ENCODE results near the gene YBX2.

The YBX2 gene

DNA sequence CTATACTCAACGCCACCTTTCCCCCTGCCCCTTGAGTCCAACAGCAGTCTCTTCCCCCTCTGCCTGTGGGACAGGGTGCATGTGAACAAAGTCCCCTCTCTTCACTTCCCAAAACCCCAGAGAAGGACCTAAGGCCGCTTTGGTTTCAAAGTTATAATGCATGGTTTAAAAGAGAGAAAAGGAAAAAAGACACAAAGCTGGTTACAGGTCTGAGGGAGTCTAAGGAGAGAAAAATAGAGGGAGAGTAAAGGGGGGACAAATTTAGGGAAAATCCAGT is 51.0 kb downstream of the YBX2 start:
- DNase-seq (ENCODE audit: low spot score), result no peak

- peak; percentile 86 for DNase-seq (ENCODE audit: low spot score)
Measured at GRCh38 chr17:7242717-7243452, 51.6 kb downstream of the YBX2 start.

- DNase-seq (ENCODE audit: low spot score), result peak; percentile 64
Measured at GRCh38 chr17:7241783-7242716, 52.4 kb downstream of the YBX2 start, which contains the start of gene GABARAP. GABARAP (minus strand) TSS chr17:7242449; CDS start chr17:7242330, 119 bp downstream.

DNA sequence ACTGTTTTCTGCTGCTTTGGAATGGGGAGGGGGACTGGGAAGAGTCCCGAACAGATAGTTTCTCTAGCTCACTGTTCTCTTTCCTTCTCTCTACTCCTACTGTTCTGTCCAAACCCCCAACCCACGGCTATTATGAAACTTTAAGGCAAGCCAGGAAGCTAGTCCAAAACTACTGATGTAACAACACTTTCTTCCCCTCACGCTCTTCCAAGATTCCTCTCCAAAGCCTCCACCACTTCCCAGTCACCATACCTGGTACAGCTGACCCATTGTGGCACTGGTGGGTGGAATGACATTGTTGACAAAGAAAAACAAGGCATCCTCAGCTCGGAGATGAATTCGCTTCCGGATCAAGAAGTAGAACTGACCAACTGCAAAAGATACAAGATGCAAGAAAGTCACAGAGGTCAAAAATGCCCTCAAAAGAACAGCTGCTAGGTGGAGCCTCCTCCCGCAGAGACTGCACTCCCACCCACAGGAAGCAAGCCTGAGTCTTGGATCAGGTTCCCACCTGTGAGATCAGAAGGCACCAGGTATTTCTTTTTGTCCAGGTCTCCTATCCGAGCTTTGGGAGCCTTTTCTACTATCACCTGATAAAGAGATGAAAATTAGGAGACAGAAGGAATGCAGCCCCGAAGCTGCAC is 53.2 kb downstream of the YBX2 start:
- no peak for DNase-seq (ENCODE audit: low spot score)

DNA sequence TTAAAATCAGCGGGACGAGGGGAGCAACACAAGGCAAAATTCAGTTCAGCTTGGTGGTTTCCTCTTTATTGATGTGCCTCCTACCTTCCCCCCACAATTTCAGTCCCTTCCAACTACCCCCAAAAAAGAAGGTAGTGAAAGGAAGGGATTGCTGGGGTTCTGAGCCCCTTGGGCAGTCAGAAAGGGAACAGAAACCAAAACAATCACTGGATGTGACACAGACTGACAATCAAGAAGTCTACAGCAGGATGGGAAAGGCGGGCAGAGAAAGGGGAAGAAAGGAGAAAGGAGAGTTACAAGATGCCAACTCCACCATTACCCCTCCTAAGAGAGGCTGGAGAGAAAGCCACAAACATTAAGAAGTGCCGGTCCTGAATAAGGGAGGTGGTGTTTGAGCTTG is 54.1 kb downstream of the YBX2 start:
- no peak for DNase-seq (ENCODE audit: low spot score)

DNA sequence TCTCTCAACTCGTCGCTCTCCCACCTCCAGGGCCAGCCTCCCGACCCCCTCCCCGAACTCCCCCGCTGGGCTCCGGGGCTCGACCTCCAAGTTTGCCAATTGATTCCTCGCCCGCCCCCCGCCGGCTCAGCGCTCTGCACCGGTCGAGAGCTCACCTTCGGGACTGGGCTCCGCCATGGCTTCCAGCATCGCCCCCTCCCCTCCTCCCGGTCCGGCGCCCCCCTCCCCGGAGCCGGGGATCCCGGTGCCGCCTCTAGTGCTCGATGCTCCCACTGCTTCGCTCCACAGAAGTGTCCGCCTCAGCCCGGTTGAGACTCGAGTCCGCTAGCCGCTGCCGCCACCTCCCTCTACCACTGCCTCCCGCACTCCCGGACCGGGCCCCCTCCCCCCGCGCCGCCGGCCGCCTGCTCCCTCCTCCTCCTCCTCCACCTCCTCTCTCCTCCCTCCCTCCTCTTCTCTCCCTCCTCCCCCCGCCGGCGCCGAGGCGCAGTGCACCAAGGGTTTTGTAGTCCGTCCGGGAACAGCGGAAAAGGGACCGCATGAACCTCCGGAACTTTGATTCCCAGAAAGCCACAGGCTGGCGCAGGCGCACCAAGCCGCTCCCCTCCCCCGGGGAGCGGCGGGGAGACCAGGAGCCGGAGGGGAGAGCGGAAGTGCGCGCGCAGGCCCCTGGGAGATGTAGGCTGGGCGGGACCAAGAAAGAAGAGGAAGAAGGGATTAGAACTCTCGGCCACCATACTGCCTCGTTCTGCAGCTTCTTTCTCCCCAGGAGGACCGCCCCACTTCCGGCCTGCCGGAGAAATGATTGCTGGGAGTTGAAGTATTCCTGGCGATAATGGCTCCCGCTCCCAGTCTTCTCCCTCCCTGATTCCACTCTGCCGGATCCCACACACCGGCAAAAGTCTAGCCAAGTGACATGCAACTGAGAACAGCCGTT is 55.1 kb downstream of the YBX2 start, which contains the start of gene PHF23:
TSS of gene PHF23 (minus strand) at position 367 of the 937 bp plus-strand sequence. CDS start at position 189, 178 bp downstream.
- DNase-seq (ENCODE audit: low spot score), result peak; percentile 97

GRCh38 chr17:7238420-7239090 is 55.9 kb downstream of the YBX2 start:
- no peak for DNase-seq (ENCODE audit: low spot score)
